ENCODE data around the gene RAPGEF5.

RAPGEF5 gene

DNA sequence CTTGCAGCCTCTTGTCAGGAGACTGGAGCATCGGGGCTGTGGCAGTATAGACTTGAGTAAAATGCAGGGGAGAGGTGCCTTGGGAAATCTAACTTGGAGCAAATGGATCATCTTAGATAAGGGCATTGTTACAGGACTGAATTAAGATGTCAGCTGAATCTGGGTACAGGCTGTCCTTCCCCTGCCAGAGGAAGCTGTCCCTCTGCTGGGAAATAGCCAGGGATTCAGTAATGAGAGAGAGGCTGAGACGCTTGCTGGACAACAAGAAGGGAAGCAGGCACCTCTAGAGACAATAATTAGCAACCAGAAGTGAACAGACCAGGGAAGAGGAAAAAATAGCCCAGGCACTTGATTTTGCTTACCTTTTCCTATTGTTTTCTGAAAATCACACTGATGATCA is 20.7 kb upstream of the RAPGEF5 start:
- no peak for DNase-seq (ENCODE audit: low read depth)

GRCh38 chr7:22375359-22376048 is 18.6 kb upstream of the RAPGEF5 start:
- DNase-seq (ENCODE audit: low read depth): no peak

DNA sequence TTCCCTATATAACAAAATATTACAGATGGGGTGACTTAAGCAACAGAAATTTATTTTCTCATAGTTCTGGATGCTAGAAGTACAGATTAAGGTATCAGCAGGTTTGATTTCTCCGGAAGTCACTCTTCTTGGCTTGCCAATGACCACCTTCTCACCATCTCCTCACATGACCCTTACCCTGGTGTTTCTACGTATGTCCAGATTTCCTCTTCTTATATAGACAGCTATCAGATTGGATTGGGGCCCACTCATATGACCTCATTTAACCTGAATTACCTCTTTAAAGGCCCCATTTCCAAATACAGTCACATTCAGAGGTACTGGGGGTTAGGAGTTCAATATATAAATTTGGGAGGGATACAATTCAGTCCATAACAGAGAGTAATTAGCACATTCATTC is 17.0 kb upstream of the RAPGEF5 start:
- no peak for DNase-seq (ENCODE audit: low read depth)

DNA sequence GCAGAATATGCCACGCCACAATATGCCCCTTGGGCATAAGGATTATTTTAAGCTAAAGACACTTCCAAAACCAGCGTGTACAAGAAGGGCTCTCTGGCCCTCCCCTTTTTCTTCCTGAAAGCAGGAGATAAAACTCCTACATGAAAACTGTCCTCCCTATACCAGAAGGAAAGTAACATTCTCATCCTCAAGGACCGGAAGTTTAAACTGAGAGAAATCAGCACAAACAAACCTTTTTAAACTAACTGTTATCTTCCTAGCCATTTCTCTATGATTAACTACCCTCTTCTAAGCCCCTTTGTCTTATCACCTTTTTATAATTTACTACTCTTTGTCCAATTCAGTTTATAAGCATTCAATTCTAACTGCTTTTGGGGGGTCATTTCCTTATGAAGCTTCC is 16.4 kb upstream of the RAPGEF5 start:
- DNase-seq (ENCODE audit: low read depth): no peak

- DNase-seq (ENCODE audit: low read depth): no peak
Measured at GRCh38 chr7:22372863-22373262, 15.9 kb upstream of the RAPGEF5 start.

- DNase-seq (ENCODE audit: low read depth): no peak
Measured at GRCh38 chr7:22371878-22372277, 14.9 kb upstream of the RAPGEF5 start.

- DNase-seq (ENCODE audit: low read depth): no peak
Measured at GRCh38 chr7:22364900-22365299, 7.9 kb upstream of the RAPGEF5 start.

DNA sequence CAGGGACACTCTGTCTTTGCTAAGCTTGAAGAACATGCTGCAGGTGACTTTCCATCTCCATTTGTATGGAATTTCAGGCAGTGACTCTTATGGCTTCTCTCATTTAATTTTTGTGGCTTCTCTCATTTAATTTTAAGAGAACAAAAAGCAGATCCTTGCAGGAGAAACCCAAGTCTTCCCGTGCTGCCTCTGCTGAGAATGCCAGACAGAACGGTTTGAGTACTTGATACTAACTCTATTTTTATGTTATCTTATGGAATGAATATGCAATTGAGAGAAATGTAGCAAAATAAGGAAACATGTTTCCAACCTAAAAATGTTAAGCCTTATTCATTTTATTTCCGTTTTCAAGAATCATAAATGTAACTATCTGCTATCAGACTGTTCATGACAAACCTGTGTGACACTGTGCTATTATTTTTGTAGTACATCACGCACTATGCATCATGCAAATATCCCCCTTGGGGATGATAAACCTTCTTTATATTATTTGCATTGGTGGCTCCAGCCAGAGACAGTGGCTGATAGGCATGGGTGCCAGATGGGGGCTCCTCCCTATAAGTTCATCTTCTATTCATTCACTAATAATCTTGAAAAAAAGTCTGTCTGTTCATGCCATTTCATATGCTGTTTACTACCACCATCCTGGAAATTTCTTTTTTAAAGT is 6.9 kb upstream of the RAPGEF5 start:
- no peak for DNase-seq (ENCODE audit: low read depth)

DNA sequence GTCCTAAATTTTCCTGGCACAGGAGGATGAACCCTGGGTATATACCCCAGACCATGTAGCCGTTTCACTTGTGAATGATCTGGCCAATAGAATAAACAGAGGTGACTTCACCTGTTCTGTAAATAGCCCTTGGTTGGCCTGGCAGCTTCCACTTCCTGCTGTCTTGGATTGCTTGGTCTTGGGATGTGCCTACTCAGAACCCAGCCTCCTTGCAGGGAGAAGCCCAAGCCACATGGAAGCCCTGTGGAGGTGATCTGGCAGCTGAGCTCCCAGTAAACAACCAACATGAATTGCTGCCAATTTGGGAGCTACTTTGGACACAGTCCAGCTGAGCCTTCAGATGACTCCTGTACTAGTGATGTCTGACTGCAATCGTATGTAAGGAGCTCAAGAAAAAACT is 4.8 kb upstream of the RAPGEF5 start:
- DNase-seq (ENCODE audit: low read depth): no peak

DNA sequence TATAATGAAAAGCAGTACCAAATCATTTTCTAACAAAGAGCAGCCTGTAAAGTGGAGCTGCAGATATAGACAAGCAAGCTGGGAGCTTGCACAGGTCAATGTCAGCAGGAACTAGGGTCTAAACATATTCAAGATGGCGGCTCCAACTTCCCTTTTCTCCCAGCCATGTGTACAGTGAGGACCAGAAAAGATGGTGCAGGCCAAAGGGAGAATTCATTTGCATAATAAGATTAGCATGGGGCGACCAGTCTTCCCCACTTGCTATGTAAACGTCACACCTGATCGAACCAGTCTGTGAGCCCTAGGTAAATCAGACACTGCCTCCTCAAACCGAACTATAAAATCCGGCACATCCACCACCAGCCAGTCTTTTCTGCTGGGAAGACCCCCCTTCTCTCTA is 4.4 kb upstream of the RAPGEF5 start:
- DNase-seq (ENCODE audit: low read depth): no peak

DNA sequence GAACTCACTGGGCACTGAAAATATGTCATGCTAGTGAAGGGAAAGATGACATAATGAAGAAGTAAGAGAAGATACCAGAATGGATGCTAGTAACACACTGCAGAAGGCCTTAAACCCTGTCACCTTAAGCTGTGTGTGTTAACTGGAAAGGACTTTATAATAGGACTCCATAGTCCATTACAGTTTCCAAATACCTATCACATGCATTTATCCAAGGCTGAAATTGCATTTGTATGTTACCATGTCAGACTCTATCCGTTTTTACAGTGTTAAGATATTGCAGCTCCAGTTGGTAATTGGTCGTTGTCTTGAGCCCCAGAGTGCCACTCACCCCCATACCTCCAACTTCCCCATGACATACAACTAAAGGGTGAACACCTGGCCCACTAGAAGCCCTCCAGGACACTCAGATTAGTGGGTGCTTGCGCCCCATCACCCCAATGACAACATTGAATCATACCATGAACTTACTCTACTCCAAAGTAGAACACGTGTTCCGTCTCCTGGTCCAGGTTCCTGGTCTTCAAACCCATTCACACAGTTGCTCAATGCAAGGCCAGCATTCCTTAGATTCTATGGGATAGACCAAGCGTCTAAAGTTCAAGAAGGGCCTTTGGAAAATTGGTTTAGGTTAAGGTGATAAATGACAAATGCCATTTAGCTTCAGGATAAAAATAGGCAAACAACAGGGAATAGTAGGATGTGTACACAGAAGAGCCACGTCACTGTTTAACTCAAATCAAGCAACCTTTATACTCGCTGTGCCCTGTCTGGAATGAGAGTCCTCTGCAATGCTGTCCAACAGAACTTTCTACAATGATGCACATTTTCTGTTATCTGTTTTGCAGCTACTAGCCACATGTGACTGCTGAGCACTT is 2.1 kb upstream of the RAPGEF5 start:
- DNase-seq (ENCODE audit: low read depth): no peak

DNA sequence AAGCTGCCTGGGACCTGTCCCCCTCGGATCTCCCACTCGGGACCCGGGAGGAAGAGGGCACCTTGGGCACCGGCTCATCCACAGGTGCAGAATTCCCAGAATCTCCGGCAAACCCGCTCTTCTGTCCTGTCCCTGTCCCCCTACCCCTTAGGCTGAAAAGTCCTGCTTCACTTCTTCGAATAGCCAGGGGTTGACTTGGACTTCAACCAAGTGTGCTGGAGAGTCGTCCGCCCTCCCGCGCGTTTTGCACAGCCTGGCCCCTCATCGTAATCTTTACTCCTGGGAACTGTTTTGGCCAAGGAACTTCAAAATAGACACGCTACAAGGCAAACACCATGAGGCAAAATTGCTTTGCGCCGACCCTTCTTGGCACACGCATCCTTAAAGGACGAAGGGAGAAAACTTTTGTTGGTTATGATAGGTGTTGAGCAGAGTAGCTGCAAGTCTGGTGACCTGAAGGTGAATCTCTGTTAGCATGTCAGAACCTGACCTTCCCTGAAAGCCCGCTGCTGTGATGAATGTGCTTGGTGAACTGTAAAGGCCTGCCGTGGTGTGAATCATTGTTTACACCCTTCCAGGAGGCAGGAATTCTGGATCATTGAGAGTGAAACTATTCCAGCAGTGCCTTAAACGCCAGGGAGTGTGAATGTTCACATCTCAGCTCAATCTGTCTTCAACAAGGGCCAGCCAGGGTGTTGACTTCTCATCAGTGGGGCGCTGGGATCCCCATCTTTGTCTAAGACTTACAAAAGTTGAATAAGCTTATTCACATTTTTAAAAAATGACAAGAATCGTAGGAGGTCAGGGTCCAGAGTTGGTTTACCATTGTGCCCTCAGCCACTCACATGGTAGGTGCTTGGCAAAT is 589 bp upstream of the RAPGEF5 start:
- no peak for DNase-seq (ENCODE audit: low read depth)

DNA sequence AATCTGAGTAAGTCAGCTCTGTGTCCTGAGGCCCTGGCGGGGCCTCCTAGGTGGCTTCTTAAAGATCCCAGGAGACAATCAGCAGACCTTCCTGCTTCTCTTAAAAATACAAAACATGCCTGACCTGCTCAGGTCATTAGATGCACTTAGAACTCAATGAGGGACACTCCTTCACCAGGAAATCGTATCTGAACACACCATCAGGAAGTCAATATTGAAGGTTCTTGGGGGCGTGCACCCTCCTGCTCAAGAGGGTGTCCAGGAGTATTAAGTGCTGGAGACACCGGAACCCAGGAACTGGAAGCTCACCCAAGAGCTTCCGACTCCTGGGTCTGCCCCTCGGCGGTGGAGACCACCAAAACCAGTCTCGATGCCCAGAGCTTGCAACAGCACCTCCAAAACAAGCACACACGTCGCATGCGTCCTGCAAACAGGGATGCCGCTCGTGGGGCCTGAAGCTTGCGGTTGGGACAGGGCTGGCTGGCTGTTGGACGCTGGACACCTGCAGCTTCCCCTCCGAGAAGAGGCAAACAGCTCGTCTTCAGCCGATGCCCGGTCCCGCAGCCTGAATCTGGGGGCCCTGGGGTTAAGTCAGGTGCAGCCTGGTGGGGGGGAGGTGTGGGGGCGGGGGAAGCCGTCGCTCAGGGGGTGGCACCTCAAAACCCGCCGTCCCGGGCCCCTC is 803 bp downstream of the RAPGEF5 start:
- no peak for DNase-seq (ENCODE audit: low read depth)

DNA sequence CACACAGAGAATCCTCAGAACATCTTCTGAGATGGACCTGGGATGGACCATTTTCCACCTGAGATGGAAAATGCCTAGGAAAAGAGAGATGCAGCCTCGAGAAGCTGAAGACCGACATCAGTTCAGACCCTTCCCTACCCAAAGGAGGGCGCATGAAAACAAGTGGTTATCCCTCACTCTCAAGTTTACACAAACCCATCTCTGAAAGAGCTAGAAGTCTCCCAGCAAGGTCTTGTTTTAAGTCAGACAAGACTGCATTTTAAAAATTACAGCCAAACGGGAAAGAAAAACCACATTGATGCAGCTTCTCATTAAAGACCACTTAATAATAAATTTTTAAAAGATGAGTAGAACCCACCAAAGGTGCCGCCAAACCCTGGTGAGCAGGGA is 1.3 kb downstream of the RAPGEF5 start:
- DNase-seq (ENCODE audit: low read depth): no peak

GRCh38 chr7:22354462-22354861 is 2.5 kb downstream of the RAPGEF5 start:
- no peak for DNase-seq (ENCODE audit: low read depth)

DNA sequence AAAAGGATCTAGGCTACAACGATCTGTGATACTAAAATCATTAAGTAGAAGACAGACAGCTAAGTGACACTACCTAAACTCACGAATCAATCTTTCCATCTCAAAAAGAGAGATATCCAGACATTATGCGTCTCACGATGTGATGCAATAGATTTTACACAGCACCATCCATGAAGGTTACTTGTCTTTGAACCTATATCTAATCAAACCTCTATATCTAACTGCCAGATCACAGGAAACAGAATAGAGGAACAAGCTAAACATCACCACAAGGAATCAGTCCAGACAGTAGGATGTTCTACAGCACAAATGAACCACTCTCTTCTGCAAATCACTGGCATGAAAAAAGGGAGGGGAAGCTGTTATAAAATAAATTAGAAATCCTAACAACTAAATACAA is 4.1 kb downstream of the RAPGEF5 start:
- DNase-seq (ENCODE audit: low read depth): no peak

DNA sequence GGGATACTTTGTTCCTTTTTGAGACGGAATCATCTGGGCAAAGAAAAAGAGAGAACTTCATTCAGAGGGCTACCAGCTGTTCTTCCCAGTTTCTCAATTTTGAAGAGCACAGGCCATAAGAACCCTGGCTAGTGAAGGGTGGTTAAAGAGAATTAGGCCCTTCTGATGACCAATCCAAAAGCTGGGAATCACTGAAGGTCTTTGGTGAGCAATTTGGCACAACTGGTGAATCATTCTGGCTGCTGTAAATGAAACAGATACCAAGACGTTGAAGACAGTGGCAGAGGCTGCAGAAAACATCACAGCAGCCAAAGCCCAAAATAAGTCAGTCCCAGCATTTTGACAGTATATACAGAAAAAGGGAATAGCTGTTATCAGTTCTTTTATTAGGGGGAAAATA is 5.1 kb downstream of the RAPGEF5 start:
- no peak for DNase-seq (ENCODE audit: low read depth)

GRCh38 chr7:22351329-22351692 is 5.6 kb downstream of the RAPGEF5 start:
- DNase-seq (ENCODE audit: low read depth): no peak

- no peak for DNase-seq (ENCODE audit: low read depth)
Measured at GRCh38 chr7:22350466-22351328, 6.3 kb downstream of the RAPGEF5 start.

DNA sequence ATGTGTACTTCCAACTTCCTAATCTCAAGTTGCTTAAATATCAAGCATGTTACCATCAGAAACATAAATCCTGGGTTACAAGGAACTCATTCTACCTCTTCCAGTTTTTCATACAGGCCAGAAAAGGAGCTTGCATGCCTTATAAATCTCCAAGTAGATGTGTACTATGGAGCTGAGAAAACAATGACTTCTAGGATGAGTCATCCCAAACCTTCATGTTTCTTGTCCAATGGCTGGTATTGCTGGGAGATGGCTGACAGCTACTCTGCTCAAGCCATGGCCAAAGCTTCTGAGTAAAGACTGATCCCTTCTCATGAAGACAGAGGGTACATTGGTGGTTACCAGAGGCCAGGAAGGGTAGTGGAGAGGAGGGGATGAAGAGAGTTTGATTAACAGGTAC is 8.6 kb downstream of the RAPGEF5 start:
- DNase-seq (ENCODE audit: low read depth): no peak
